ENCODE measurements around the gene ATP11B. TPM values are rescaled to one million over a fixed set of nuclear protein-coding genes. Genes with fewer than 3 reads are reported as not detected.

The ATP11B gene
- total RNA-seq, 2 experiments from 2014 or later = 85.7 to 95.3 TPM

DNA sequence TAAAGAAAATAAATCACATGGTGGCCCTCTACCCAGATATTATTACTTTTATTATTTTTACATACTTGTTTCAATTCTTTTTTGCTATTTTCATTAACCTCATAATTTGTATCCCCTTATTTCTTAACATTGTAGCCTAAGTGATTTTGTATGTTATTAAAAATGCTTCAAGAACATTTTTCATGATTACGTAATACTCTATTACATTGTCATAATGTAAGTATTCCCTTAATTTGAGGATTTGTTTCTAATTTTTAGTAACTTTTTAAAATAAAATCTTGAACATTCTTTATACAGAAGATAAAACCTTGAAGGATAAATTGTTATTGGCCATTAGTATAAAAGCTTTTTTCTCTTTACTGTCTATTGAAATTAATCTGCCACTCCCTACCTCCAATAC lies 98.1 kb downstream of the ATP11B start:
- ATAC-seq (no peak), DNase-seq (no peak)
- no peak overlapping the region for H3K27ac Mint-ChIP-seq
- H3K4me1 Mint-ChIP-seq (ENCODE audit: low read depth) = no peaks in the 10 kb centered on the region
- ChIA-PET CTCF (no interaction called here), POLR2A (no interaction called here)
- no peaks in the 10 kb centered on the region for H3K9me3 Mint-ChIP-seq
- TF ChIP-seq, protein P1, sequence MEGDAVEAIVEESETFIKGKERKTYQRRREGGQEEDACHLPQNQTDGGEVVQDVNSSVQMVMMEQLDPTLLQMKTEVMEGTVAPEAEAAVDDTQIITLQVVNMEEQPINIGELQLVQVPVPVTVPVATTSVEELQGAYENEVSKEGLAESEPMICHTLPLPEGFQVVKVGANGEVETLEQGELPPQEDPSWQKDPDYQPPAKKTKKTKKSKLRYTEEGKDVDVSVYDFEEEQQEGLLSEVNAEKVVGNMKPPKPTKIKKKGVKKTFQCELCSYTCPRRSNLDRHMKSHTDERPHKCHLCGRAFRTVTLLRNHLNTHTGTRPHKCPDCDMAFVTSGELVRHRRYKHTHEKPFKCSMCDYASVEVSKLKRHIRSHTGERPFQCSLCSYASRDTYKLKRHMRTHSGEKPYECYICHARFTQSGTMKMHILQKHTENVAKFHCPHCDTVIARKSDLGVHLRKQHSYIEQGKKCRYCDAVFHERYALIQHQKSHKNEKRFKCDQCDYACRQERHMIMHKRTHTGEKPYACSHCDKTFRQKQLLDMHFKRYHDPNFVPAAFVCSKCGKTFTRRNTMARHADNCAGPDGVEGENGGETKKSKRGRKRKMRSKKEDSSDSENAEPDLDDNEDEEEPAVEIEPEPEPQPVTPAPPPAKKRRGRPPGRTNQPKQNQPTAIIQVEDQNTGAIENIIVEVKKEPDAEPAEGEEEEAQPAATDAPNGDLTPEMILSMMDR (IDR thresholded peaks at IDR 0.05) = no peak
- no peaks in the 10 kb centered on the region for H3K27me3 Mint-ChIP-seq
- intact Hi-C loops (cut with micrococcal nuclease) = no loop called here
- H3K36me3 Mint-ChIP-seq (ENCODE audit: low read depth) = peaks cover 15% of the 10 kb centered on the region
- H3K4me3 Mint-ChIP-seq = no peak overlapping the region

DNA sequence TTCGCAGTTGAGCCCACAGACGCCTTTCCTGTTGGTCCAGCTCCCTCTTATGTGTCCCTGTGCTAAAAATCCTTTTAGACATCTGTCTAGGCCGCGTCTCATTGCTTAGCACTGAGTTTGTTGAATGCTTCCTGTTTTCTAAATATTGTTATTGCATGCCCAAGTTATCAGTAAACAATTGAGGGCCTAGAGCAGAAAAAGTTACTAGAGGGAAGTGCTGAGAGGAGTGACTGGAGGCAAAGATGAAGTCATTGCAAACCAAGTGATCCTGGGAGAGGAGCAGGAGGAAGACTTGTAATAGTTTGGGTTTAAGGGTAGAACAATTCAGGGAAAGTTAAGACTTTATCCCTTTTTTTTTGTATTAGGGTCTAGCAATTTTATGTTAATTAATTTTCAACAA lies 98.9 kb downstream of the ATP11B start:
- DNase-seq (no peak), ATAC-seq (no peak)
- ChIA-PET CTCF (interaction anchor here (1.1 kb wide), 1 partner anchor 17 kb away, joined by 3 read pairs; no protein-coding TSS in a partner anchor), POLR2A (no interaction called here)
- intact Hi-C loops (cut with micrococcal nuclease) = no loop called here
- H3K4me1 Mint-ChIP-seq (ENCODE audit: low read depth) = no peaks in the 10 kb centered on the region
- peak overlapping the region; percentile 9 for H3K27ac Mint-ChIP-seq
- H3K36me3 Mint-ChIP-seq (ENCODE audit: low read depth) = peaks cover 15% of the 10 kb centered on the region
- no peaks in the 10 kb centered on the region for H3K27me3 Mint-ChIP-seq
- TF ChIP-seq, protein P1 (IDR thresholded peaks at IDR 0.05) = no peak
- no peak overlapping the region for H3K4me3 Mint-ChIP-seq
- no peaks in the 10 kb centered on the region for H3K9me3 Mint-ChIP-seq

DNA sequence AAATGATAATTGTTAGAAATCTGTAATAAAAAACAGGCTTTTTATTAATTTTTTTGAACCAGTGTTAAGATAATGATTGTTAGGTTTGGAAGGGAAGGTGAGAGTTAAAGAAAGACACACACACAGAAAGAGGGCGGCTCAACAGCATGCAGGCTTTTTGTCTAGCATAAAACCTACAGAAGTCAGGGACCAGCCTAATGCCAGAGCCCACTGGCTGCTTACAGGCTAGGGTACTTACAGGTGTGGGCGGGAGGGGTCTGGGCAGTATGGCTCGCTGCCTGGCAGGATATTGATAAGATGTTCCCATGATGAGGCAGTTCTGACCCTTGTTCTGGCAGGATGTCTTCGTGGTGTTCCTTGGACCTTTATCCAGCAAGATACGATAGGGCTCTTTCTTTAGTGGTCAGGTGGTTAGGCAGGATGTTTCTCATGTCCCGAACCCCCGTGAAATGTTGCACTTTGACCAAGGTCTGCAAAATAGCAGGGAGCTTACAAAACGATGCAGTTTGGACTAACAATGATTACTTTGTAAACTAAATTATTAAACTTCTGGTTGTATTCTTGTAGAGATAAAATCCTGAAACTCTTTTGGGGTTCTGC lies 102.3 kb downstream of the ATP11B start:
- ATAC-seq (no peak), DNase-seq (no peak)
- TF ChIP-seq, protein P1 (IDR thresholded peaks at IDR 0.05) = no peak
- H3K9me3 Mint-ChIP-seq = no peaks in the 10 kb centered on the region
- H3K4me3 Mint-ChIP-seq = no peak overlapping the region
- H3K27ac Mint-ChIP-seq = no peak overlapping the region
- intact Hi-C loops (cut with micrococcal nuclease) = no loop called here
- peaks cover 14% of the 10 kb centered on the region for H3K36me3 Mint-ChIP-seq (ENCODE audit: low read depth)
- POLR2A ChIA-PET = no interaction called here
- H3K27me3 Mint-ChIP-seq = no peaks in the 10 kb centered on the region
- CTCF ChIA-PET = no interaction called here
- H3K4me1 Mint-ChIP-seq (ENCODE audit: low read depth) = no peaks in the 10 kb centered on the region

DNA sequence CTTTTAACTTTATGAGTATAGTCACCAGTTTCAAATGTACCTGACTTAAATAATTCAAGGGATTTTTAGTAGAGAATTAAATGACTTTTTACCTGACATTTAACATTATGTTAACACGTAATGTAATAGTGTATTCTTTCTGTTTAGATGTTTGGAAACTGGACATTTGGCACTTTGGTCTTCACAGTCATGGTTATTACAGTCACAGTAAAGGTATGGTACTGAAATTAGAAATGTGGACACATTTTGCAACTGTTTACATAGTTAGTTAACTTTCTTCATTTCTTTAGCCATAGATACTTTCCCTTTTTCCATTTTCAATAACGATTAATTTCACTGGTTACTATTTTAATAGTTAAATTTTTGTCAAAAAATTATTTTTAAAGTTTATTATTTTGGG lies 103.2 kb downstream of the ATP11B start:
- no peak overlapping the region for H3K27ac Mint-ChIP-seq
- no peak overlapping the region for H3K4me3 Mint-ChIP-seq
- DNase-seq = no peak
- ChIA-PET POLR2A (interaction anchor here (0.8 kb wide), 1 partner anchor 181 kb away, joined by 4 read pairs; no protein-coding TSS in a partner anchor), CTCF (no interaction called here)
- no peaks in the 10 kb centered on the region for H3K27me3 Mint-ChIP-seq
- peaks cover 12% of the 10 kb centered on the region for H3K36me3 Mint-ChIP-seq (ENCODE audit: low read depth)
- H3K4me1 Mint-ChIP-seq (ENCODE audit: low read depth) = no peaks in the 10 kb centered on the region
- ATAC-seq = no peak
- intact Hi-C loops (cut with micrococcal nuclease) = no loop called here
- H3K9me3 Mint-ChIP-seq = no peaks in the 10 kb centered on the region
- TF ChIP-seq, protein P1 (IDR thresholded peaks at IDR 0.05) = no peak

DNA sequence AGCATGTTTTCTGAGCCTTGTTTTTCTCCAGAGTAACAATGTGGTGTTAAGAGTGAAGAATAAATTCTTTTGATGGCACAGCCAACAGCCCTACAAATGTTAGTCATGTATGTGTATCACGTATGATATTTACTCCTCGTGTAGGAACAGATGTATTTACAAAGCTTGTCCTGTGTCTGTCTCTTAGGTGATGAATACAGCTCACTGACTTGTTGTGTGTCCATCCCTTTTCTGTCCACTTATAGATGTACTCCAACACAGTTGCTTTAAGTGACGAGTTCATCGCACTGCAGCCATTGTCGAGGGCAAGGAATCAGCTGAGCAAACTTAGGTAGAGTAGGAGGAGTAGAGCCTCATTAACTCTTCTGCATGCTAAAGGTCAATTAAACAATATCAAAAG lies 108.9 kb downstream of the ATP11B start:
- peaks cover 18% of the 10 kb centered on the region for H3K36me3 Mint-ChIP-seq (ENCODE audit: low read depth)
- H3K9me3 Mint-ChIP-seq = no peaks in the 10 kb centered on the region
- ChIA-PET CTCF (interaction anchor here (1.6 kb wide), 1 partner anchor 188 kb away, joined by 6 read pairs; no protein-coding TSS in a partner anchor), POLR2A (no interaction called here)
- TF ChIP-seq, protein P1 (IDR thresholded peaks at IDR 0.05) = no peak
- no peaks in the 10 kb centered on the region for H3K4me1 Mint-ChIP-seq (ENCODE audit: low read depth)
- no peak for DNase-seq
- H3K4me3 Mint-ChIP-seq = no peak overlapping the region
- no peaks in the 10 kb centered on the region for H3K27me3 Mint-ChIP-seq
- peak overlapping the region; percentile 18 for H3K27ac Mint-ChIP-seq
- intact Hi-C loops (cut with micrococcal nuclease) = no loop called here
- ATAC-seq = no peak
